K562 (cell line): ENCODE measurements around the gene TMTC2. TPM values are rescaled to one million over a fixed set of nuclear protein-coding genes. Genes with fewer than 3 reads are reported as not detected.

Experiments
- CEBPZ ChIP-seq: fragments of 150-350 bp; IDR thresholded peaks from 2 replicates; pipeline ENCODE4 v1.6.1; 2014; ENCODE audit warnings: low read depth, mild to moderate bottlenecking, low read length, borderline replicate concordance
- MAFG ChIP-seq: fragments of 450-650 bp; conservative IDR thresholded peaks from 2 replicates; pipeline ENCODE4 v1.6.1; 2016; ENCODE audit warnings: missing genetic modification characterization, missing compliant biosample characterization
- NR4A1 ChIP-seq, 2 experiments: fragments of 250-450 bp in 1 of 2; fragments of 450-650 bp in 1 of 2; sonication (Bioruptor Pico) in 1 of 2; IDR thresholded peaks; 2 replicates each; pipeline versions ENCODE4 v1.4.0 to v1.6.1; 2016 to 2020; ENCODE audit warnings: mild to moderate bottlenecking in 2 of 2, missing compliant biosample characterization in 1 of 2, missing genetic modification characterization in 1 of 2, moderate library complexity in 1 of 2
- SRSF3 ChIP-seq: fragments of 200-400 bp; formaldehyde crosslinking; IDR thresholded peaks from 2 replicates; pipeline ENCODE4 v1.6.1; 2016; ENCODE audit warnings: mild to moderate bottlenecking, low read length, moderate library complexity; ENCODE audit not compliant: insufficient read depth
- ZNF785 ChIP-seq: fragments of 250-450 bp; sonication (Bioruptor Pico); IDR thresholded peaks from 2 replicates; pipeline ENCODE4 v1.4.0; 2020; ENCODE audit warnings: mild to moderate bottlenecking
- polyA plus RNA-seq, 8 experiments: library from polyadenylated mRNA; depleted of rRNA in 4 of 8; stranded (reverse) in 5 of 8; unstranded in 3 of 8; fragments of >200 nt; fragmentation: Nextera tagmentation in 2 of 8; fragmentation: Illumina TruSeq in 1 of 8; extraction: Ambion mirVana in 2 of 8; extraction: Trizol in 1 of 8; gene quantifications; 2 replicates each; pipeline versions ENCODE4 v1.2.1 to v1.2.3, GENCODE V29; 2011 to 2014; ENCODE audit warnings: inconsistent platforms in 1 of 8, missing spikeins in 1 of 8
- total RNA-seq, 7 experiments: library from RNA; depleted of rRNA in 6 of 7; stranded (reverse); fragments of >200 nt in 6 of 7; fragmentation: Illumina TruSeq in 2 of 7; extraction: Trizol in 2 of 7; gene quantifications; 2 replicates each; pipeline versions ENCODE4 v1.2.1 to v1.2.3, GENCODE V29; 2011 to 2021; ENCODE audit warnings: low replicate concordance in 1 of 7
- TF ChIP-seq, protein P1 (sequence below), 2 experiments: IDR thresholded peaks in 1 of 2; conservative IDR thresholded peaks in 1 of 2; 2 replicates each; pipeline ENCODE4 v1.6.1; 2016; ENCODE audit warnings: low read depth in 2 of 2, mild to moderate bottlenecking in 1 of 2, missing compliant biosample characterization in 1 of 2, missing genetic modification characterization in 1 of 2, moderate library complexity in 1 of 2

The TMTC2 gene
- total and polyA plus RNA-seq, 9 of the 15 experiments (the other 6 are each of a cell fraction or from before 2014, with no cell fraction given), result 0.29 to 1.1 (median 0.55) TPM

- TF ChIP-seq MAFG (tag) (no peak), SRSF3 (no peak), ZNF785 (no peak), NR4A1 (CRISPR knock-in tag; IDR thresholded peaks at IDR 0.05) (no peak), NR4A1 (tag; IDR thresholded peaks at IDR 0.05) (no peak), CEBPZ (no peak)
- TF ChIP-seq, protein P1, sequence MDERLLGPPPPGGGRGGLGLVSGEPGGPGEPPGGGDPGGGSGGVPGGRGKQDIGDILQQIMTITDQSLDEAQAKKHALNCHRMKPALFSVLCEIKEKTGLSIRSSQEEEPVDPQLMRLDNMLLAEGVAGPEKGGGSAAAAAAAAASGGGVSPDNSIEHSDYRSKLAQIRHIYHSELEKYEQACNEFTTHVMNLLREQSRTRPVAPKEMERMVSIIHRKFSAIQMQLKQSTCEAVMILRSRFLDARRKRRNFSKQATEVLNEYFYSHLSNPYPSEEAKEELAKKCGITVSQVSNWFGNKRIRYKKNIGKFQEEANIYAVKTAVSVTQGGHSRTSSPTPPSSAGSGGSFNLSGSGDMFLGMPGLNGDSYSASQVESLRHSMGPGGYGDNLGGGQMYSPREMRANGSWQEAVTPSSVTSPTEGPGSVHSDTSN (CRISPR knock-in tag; IDR thresholded peaks at IDR 0.05; ENCODE audit: low read depth), result no peak
- TF ChIP-seq, protein P1 (tag; conservative IDR thresholded peaks at IDR 0.05; ENCODE audit: low read depth), result no peak
Observed at GRCh38 chr12:82645414-82645813, 41.3 kb upstream of the TMTC2 start (continued).
